GM18907 (cell line): ENCODE data around the gene CHMP4A.
"Not testable (repeated sequence)": the region's sequence is repeated elsewhere in the genome, so short reads cannot be mapped to it uniquely, and the experiment has no call there.

Experiments used
- ATAC-seq: cut with Tn5 transposase; IDR thresholded peaks from one replicate; pipeline ENCODE4 v1.9.1; 2021; ENCODE audit warnings: mild to moderate bottlenecking, moderate library complexity; ENCODE audit not compliant: unreplicated experiment

Gene CHMP4A

DNA sequence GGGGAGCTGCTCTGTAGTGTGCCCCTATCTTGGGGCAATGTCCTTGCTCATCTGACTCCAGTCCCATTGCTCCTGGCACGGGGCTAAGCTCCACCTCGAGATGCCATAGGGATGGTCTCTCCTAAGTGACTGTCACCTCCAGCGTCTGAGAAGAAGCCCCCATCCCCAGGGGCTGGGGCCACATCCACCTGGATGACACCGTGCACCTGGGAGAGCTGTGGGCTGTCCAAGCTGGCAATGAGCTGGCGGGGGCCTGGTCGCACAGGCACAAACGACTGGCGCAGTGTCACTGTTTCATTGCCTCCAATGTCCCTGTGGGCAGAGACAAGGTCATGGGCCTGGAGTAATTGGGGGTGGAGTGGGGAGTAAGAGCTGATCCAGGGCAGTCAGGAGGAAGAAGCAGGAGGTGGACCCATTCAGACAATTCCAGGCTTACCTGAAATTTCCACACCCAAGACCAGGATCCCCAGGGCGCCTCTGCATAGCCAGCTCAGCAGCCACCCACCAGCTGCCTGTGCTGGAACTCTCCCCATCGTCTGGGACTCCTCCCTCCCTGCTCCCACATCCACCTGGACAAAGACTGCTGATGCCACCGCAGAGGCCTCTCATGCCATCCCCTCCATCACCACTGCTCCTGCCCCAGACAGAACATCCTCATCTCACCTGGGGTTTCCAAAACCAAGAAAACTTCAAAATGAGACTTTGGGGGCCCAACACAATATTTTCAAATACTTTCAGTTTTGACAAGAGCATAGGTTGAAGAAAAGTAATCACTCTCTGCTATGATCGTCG, 36.1 kb upstream of the CHMP4A start:
- no peak for ATAC-seq

DNA sequence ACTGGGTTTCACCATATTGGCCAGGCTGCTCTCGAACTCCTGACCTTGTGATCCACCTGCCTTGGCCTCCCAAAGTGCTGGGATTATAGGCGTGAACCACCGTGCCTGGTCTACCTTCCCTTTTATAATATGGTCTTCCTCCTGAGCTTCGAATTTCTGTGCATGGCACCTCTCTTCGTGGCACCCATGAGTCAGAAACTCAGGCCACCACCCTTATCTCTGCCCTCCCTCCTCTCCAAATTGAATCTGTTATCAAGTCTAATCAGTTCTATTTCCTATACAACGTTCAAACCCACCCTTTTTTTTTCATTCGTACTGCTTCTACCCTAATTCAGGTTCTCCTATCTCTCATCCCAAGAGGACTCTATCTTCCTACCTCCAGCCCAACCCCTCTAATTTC, 34.1 kb upstream of the CHMP4A start:
- no peak for ATAC-seq

DNA sequence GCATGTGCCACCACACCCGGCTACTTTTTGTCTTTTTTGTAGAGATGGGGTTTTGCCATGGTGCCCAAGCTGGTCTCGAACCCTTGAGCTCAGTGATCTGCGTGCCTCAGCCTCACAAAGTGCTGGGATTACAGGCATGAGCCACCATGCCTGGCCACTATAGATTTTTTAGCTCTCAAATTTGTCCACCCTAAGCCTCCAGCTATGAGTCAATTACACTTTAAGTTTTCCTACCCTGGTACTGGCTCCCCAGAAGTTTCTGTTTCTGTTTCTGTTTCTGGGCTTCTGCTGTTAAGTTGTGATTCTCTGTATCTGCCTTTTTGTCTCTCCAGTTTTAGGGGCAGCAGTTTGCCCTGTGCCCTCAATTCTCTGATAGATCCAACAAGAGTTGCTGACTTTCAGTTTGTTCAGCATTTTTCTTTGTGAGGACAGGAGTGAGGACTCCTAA, 33.5 kb upstream of the CHMP4A start:
- ATAC-seq, result no peak

DNA sequence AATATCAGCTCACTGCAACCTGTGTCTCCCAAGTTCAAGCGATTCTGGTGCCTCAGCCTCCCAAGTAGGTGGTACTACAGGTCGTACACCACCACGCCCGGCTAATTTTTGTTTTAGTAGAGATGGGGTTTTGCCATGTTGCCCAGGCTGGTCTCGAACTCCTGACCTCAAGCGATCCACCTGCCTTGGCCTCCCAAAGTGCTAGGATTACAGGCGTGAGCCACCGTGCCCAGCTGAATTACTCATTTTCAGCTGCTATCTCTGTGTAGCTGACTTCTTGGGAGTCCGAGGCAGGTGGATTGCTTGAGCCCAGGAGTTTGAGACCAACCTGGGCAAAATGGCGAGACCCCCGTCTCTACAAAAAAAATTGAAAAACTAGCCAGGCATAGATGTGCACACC, 32.1 kb upstream of the CHMP4A start:
- ATAC-seq, result not testable (repeated sequence)

DNA sequence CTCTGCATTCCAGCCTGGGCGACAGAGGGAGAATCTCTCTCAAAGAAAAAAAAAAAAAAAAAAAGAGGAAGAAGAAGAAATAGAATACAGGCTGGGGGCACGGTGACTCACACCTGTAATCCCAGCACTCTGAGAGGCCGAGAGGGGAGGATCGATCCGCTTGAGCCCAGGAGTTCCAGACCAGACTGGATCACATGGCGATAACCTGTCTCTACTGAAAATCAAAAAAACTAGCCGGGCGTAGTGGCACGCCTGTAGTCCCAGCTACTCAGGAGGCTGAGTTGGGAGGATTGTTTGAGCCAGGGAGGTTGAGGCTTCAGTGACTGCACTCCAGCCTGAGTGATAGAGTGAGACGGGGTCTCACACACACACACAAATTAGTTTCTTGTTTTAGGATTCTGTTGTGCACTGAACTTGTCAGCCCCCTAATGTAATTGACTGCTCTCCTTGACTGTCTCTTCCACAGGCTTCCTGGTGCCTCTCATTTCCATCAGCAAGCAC, 30.1 kb upstream of the CHMP4A start:
- no peak for ATAC-seq

DNA sequence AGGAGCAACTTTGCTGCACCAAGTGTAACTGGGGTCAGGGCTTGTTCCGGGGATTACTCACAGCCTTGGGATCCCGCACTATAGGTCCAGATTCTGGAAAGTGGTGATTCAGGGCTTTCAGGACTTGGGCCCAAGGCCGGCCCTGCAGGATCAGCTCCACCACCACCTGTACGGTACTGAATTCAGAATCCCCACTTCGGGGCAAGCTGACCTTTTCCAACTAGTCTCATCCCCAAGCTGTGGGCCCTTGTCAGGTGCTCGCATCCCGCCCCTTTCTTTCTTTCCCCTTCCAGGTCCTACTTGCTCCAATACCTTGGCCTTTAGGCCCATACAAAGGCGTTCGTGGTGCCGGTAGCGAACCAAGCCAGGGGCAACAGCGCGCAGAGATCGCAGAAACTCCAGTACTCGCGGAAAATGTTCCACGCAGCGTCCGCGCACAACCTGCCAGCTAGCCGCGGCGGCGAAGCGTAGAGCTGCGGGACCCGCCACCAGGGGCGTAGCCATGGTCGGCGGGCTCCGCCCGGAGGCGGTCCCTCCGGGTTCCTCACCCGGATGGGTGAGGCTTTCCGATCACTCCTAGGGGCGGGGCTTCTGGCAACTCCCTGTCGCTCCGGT, 28.6 kb upstream of the CHMP4A start:
- ATAC-seq, result peak; percentile 83

DNA sequence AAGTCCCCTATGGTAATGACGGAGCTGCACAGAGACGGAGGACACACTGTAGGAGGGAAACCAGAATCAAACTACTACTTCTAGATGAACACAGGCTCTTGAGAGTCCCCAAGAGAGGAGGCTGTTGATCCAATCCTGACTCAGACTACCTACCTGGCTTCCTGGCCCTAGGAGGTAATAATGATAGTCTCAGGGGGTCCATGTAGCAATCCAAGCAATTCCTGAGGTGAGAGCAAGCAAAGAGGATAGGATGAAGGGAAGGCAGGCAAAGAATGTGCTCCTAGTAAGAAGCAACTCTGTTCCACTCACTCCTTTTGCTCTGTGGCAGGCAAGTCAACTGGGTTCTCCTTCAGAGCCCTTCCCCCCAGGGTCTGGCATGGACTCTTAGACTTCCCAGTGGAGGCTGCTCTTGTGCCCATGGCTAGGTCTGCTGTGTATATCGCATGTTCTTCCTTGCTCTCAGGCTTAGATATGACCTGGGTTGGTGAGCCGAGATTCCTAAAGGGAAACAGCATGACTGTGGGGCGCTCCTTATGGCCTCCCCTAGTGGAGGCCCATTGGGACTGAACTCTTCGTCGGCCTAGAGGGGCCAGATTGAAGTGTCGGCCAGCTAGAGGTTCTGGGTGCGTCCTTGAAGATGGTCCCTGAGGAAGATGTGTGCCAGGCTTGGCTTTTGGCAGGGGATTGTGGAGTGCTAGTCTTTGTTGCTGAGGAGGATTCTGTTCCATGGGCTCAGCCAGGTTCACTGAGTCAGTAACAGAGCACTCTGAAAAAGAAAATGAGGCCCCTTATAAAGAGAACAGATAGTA, 27.0 kb upstream of the CHMP4A start:
- no peak for ATAC-seq

DNA sequence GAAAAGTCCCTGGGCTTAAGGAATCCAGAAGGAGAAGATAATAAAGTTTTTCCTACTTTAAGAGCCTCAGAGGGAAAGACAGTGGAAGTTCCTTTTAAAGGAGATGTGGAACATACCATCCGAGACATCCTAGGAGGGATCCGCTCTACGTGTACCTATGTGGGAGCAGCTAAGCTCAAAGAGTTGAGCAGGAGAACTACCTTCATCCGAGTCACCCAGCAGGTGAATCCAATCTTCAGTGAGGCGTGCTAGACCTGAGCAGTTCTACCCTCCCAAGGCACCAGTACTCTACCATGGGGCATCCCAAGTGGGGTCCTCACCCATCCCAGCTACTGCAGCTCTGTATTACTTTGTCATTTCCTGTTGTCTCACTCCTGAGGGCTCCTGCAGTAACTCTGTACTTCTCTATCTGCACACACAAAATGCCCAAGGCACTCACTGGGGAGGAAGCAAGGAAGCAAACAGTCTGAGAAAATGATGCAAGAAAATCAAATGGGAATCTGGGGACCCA, 25.3 kb upstream of the CHMP4A start:
- no peak for ATAC-seq

DNA sequence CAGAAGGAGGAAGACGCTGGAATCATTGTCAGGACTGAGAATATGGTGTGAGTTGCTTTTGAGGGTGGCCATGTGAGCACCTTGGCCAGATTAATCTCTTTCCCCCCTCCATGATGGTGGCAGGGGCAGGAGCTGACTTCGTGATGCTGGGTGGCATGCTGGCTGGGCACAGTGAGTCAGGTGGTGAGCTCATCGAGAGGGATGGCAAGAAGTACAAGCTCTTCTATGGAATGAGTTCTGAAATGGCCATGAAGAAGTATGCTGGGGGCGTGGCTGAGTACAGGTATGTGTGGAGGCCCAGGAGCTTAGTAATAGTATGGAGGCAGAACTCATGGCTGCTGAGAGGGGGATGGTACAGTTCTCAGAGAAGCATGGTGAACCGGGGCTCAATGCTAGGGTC, 24.8 kb upstream of the CHMP4A start:
- no peak for ATAC-seq

DNA sequence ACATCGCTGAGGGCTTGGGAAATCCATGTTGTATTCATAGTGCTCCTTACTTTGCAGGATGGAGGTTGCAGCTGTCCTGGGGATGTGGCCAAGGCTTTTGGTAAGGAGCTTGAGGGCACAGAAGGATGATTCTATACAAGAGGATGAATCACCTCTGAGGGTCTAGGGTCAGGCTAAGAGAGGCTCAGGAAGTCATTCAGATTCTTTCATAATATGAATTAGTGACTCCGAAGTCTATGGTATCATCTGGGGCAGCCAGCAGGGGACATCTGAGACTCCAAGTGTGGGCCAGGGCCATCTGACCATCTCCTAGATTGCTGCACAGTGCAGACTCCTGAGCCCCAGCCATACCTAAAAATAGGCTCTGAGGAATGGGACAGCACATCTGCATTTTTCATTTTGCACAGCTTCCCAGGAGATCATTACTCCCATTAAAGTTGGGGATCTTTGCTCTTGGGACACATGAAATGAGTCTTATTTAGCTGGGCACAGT, 24.2 kb upstream of the CHMP4A start:
- no peak for ATAC-seq

DNA sequence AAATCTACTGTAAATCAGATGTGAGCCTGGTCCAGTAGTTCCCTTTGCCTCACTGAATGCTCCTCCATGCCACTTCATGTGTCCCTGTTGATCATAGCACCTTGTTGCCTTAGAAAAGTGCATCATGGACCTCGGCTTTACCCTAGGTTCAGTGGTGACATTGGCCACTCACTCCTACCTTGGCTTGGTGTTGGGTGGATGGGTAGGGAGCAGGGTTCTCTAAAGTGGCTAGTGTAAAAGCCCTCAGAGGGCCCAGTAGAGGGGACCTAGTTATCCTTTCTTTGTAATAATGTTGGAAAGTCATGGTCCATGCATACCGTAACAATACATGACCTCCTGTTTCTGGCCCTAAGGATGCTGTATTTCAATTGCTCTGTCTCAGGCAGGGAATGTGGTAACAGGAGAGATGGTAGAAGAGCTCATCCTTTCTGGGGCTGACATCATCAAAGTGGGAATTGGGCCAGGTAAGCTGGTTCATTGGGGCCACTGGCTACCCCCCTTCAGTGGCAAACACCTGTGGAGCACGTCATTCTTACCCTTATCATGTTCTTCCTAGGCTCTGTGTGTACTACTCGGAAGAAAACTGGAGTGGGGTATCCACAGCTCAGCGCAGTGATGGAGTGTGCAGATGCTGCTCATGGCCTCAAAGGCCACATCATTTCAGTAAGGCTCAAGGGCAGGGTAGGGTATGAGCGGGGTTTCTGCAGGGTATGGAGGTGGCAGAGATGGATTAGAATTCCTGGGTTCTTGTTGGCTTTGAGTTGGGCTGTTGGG, 23.6 kb upstream of the CHMP4A start:
- no peak for ATAC-seq

DNA sequence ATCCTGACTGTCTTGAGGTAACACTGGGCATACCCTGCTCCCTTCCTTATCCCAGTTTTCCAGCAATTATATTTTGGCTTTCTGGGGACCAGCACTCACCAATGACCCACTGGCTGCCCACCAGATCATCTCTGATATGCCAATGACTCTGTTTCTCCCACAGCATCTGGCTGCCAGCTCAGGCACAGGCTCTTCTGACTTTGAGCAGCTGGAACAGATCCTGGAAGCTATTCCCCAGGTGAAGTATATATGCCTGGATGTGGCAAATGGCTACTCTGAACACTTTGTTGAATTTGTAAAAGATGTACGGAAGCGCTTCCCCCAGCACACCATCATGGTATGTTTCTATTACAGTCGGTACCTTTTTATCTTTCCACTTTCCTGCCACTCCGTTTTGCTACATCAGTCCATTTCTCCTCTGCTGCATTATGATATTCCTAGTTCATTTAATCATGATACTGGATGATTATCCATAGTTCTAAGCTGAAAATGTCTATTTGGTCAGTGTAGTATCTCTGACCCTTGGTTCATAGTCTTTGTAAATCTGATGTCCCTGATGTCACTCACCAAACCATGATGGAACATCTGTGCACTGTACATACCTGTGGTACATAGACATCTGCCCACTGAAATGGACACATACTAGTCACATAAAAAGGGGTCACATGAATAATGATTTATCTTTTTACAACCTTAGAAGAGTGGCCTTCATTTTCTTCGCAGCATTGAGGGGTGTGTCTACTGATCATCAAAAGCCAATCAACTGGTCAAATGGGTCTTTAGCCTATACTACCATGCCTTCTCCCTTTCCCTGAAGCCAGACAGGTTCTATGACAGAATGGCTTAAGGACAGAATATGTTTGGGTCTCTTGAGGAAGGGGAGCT, 22.8 kb upstream of the CHMP4A start:
- no peak for ATAC-seq

DNA sequence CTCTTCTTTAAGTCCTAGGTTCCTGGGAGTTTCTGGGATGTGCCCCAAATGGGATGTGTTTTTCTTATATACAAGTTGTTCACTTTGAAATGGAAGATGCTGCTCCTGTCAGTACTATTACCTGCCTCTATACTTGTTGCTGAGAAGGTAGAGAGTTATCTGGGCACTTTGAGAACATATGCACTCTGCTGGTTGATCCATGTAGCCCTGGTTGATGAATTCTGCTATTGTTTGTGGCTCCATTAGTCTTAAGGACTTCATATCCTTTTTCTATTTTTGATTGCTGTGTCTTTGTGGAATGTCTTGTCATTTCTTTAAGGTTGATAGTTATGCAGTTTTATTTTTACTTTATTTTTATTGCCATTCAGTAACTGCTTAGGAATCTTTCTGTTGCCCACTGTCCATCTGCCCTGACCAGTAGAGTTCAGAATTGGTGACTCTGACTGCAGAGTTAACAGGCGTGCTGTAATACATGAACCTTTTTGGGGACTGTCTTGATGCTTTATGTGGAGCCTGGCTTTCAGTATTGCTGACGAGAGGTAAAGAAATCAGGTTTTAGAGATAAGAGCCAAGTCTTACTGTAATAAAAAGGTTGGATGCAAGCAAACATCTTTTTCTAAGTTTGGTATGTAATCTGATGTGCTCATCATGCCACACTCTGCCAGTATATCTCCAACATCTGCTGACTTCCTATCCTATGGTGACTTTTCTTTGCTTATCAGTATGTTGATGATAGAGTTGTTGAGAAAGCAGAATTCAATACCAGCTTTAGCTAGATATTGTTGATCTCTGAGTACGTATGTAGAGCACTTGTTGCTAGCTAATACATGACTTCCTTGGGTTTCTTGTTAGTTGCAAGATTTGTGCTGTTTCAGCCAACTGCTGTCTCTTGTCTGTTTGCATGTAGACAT, 21.1 kb upstream of the CHMP4A start:
- no peak for ATAC-seq

DNA sequence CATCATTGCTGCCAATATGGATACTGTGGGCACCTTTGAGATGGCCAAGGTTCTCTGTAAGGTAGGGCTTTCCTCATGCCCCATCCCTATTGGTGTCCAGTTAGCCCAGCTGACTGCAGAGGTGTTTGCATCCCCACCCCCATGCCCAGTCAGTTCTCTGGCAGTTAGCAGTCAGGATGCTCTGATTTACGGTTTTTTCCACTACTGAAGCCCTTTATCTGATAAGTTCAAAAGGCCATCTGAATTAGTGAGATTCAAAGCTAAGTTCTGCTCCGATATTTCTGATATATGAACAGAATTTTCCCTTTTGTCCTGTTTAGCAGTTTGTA, 20.2 kb upstream of the CHMP4A start:
- ATAC-seq, result no peak

DNA sequence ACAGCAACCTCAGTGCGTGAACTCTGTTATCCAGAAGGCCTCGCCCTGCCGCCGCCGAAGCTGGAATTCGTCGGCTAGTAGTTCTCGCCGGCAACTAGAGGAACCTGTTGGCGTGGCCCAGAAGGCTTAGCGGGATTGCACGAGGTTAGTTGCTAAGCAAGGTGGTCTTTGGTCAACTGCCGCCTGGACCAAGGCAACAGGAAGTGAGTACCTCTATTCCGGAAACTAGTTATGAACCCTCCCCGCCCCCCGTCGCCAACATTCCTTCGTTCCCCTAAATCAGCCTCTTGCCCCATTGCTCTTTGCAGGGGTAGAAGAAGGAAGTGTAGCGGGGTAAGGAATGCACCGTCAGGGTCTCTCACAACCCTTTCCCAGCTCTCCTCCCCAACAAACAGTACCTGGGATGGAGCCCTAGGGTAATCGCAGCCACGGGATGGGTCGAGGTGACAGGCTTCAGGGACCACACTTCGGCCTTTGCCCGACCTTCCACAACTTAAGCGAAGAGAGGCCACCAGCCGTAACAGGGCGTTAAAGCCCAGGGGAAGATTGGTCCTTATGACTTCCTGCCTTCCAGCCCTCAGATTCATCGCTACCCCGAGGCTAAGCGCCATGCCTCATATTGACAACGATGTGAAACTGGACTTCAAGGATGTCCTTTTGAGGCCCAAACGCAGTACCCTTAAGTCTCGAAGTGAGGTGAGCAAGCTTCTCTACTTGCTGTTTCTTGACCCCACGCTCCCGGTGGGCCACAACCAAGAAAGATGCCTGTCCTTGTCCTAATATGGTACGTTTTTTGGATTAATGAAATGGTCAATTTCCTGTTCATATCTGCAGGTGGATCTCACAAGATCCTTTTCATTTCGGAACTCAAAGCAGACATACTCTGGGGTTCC, 19.6 kb upstream of the CHMP4A start, which contains the start of gene GMPR2:
GMPR2 (plus strand) TSS at position 285 of the 893 bp plus-strand sequence; CDS start at position 610, 325 bp downstream.
- peak; percentile 62 for ATAC-seq

DNA sequence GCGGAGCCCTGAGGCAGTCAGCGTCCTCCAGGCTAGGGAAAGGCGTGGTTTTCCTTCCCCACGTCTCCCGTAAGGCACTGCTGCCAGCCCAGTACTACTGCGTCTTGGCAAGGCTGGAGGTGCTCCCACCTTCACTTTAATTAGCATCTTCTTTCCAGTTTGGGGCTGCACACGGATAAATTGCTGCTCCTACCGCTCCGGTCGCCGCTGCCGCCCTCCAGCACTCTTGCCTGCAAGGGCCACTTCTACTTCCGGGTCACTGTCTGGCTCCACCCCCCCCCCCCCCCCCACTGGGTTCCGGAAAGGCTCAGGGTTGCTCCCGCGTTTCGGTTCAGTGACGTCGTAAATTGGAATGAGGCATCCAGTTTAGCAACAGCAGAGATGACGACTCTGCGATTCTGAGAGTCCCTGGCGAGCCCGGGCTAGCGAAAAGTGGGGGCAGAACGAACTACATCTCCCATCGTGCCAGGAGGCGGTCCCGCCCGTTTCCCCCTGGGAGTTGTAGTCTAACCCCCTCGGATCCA, 18.9 kb upstream of the CHMP4A start, which contains the start of gene NEDD8:
NEDD8 (minus strand) TSS at position 247 of the 524 bp plus-strand sequence; CDS start at position 147, 100 bp downstream.
- peak; percentile 77 for ATAC-seq
